HG03175 (cell line): ENCODE results near the gene ENOX1.

Experiments
- ATAC-seq: cut with Tn5 transposase; IDR thresholded peaks from one replicate; pipeline ENCODE4 v1.9.1; 2021; ENCODE audit warnings: mild to moderate bottlenecking, moderate library complexity; ENCODE audit not compliant: unreplicated experiment

The ENOX1 gene

GRCh38 chr13:43297967-43298678, 488.6 kb downstream of the ENOX1 start:
- no peak for ATAC-seq

- no peak for ATAC-seq
These were observed 490.8 kb downstream of the ENOX1 start for GRCh38 chr13:43295825-43296564.

GRCh38 chr13:43295321-43295720, 491.5 kb downstream of the ENOX1 start:
- ATAC-seq = no peak

GRCh38 chr13:43294412-43294811, 492.4 kb downstream of the ENOX1 start:
- ATAC-seq = no peak

- no peak for ATAC-seq
These were observed 492.8 kb downstream of the ENOX1 start for GRCh38 chr13:43293986-43294385.

- no peak for ATAC-seq
These were observed 493.2 kb downstream of the ENOX1 start for GRCh38 chr13:43293561-43293960.

GRCh38 chr13:43293008-43293407, 493.8 kb downstream of the ENOX1 start:
- ATAC-seq = no peak

GRCh38 chr13:43291287-43292060, 495.3 kb downstream of the ENOX1 start:
- no peak for ATAC-seq

- no peak for ATAC-seq
These were observed 497.1 kb downstream of the ENOX1 start for GRCh38 chr13:43289470-43290255.

GRCh38 chr13:43286751-43287150, 500.0 kb downstream of the ENOX1 start:
- no peak for ATAC-seq

GRCh38 chr13:43285933-43286597, 500.7 kb downstream of the ENOX1 start:
- ATAC-seq = no peak

GRCh38 chr13:43284162-43284561, 502.6 kb downstream of the ENOX1 start:
- ATAC-seq = no peak

- no peak for ATAC-seq
These were observed 507.1 kb downstream of the ENOX1 start for GRCh38 chr13:43279696-43280095.

GRCh38 chr13:43278127-43278526, 508.6 kb downstream of the ENOX1 start:
- no peak for ATAC-seq

GRCh38 chr13:43277142-43277541, 509.6 kb downstream of the ENOX1 start:
- ATAC-seq = no peak

GRCh38 chr13:43274881-43275280, 511.9 kb downstream of the ENOX1 start:
- ATAC-seq = no peak

- no peak for ATAC-seq
These were observed 513.4 kb downstream of the ENOX1 start for GRCh38 chr13:43273362-43273761.

GRCh38 chr13:43272851-43273250, 513.9 kb downstream of the ENOX1 start:
- no peak for ATAC-seq

- no peak for ATAC-seq
These were observed 515.6 kb downstream of the ENOX1 start for GRCh38 chr13:43271152-43271551.

GRCh38 chr13:43270130-43270830, 516.5 kb downstream of the ENOX1 start:
- no peak for ATAC-seq
